Panc1 (cell line): ENCODE measurements around the gene DCUN1D3.

Experiments
- CTCF ChIP-seq: fragments of 450-650 bp; IDR thresholded peaks from 2 replicates; pipeline ENCODE4 v1.5.1; 2017; ENCODE audit warnings: mild to moderate bottlenecking
- POLR2AphosphoS5 ChIP-seq: IDR thresholded peaks from 2 replicates; pipeline ENCODE4 v1.6.1; 2012; ENCODE audit warnings: mild to moderate bottlenecking, low read depth, low read length, moderate library complexity
- TCF7L2 ChIP-seq: IDR thresholded peaks from 2 replicates; pipeline ENCODE4 v1.6.1; 2011; ENCODE audit warnings: mild to moderate bottlenecking, low read depth, low read length, inconsistent platforms

- TF ChIP-seq CTCF = no peak
- TF ChIP-seq POLR2AphosphoS5 = no peak
- no peak for TF ChIP-seq TCF7L2
These were observed 10.7 kb upstream of the DCUN1D3 start for GRCh38 chr16:20910781-20911321.
